H1 (cell line): ENCODE results near the gene TASP1. TPM values are rescaled to one million over a fixed set of nuclear protein-coding genes. Genes with fewer than 3 reads are reported as not detected.

ENCODE experiments used
- CTCF ChIA-PET: fragments of 300-600 bp; sonication (Branson Sonifier 250); formaldehyde crosslinking; loops from one replicate; lab custom pipeline; 2021; ENCODE audit not compliant: partially characterized antibody; lab: Charles Lee
- POLR2A ChIA-PET: fragments of 300-600 bp; sonication (Branson Sonifier 250); formaldehyde crosslinking; loops from one replicate; lab custom pipeline; 2021; ENCODE audit warnings: inconsistent platforms; ENCODE audit not compliant: partially characterized antibody; lab: Charles Lee
- DNase-seq, 2 experiments: peaks; one replicate each; pipeline versions ENCODE4 v3.0.0 to v3.0.0-alpha.2; 2010 to 2022; ENCODE audit warnings: low spot score in 2 of 2, low read depth in 1 of 2, mixed read lengths in 1 of 2
- FAIRE-seq: peaks from 2 replicates; lab custom pipeline; 2011; peaks lifted over from hg19 to GRCh38; lab: Jason Lieb, UNC
- H2AFZ ChIP-seq: 2 replicates; pipeline ENCODE4 v1.8.1; 2012; ENCODE audit warnings: low read length, inconsistent platforms
- H2AK5ac ChIP-seq: 2 replicates; pipeline ENCODE4 v1.6.1; 2013; ENCODE audit warnings: low read depth, low read length
- H2BK120ac ChIP-seq: replicated peaks from 2 replicates; pipeline ENCODE3; 2013; ENCODE audit warnings: low read depth, low read length, inconsistent platforms
- H2BK12ac ChIP-seq: 2 replicates; pipeline ENCODE4 v1.6.1; 2013; ENCODE audit warnings: low read depth, low read length
- H2BK15ac ChIP-seq: 2 replicates; pipeline ENCODE4 v1.6.1; 2013; ENCODE audit warnings: low read length
- H2BK20ac ChIP-seq: 2 replicates; pipeline ENCODE4 v1.6.1; 2013; ENCODE audit warnings: low read length
- H2BK5ac ChIP-seq: 2 replicates; pipeline ENCODE4 v1.6.1; 2013; ENCODE audit warnings: low read depth, low read length
- H3K14ac ChIP-seq: 2 replicates; pipeline ENCODE4 v1.6.1; 2013; ENCODE audit warnings: inconsistent platforms; ENCODE audit not compliant: insufficient read length
- H3K18ac ChIP-seq: 2 replicates; pipeline ENCODE4 v1.6.1; 2013; ENCODE audit warnings: low read length; ENCODE audit errors: extremely low read depth
- H3K23ac ChIP-seq: 2 replicates; pipeline ENCODE4 v1.6.1; 2013; ENCODE audit warnings: inconsistent platforms; ENCODE audit not compliant: insufficient read length
- H3K23me2 ChIP-seq: 2 replicates; pipeline ENCODE4 v1.6.1; 2013; ENCODE audit warnings: low read depth, low read length
- H3K27ac ChIP-seq: 2 replicates; pipeline ENCODE4 v1.6.1; 2011; ENCODE audit warnings: low read depth, low read length, inconsistent platforms
- H3K27me3 ChIP-seq, 4 experiments: replicated peaks in 1 of 4; 1 replicate in 1 of 4; 2 replicates in 3 of 4; pipeline versions ENCODE4 v1.6.1 to v1.8.1; 2011 to 2013; ENCODE audit warnings: low read length in 3 of 4, mild to moderate bottlenecking in 3 of 4, inconsistent platforms in 2 of 4, mixed read lengths in 2 of 4, moderate library complexity in 1 of 4; ENCODE audit not compliant: control insufficient read depth in 3 of 4, insufficient read depth in 3 of 4; ENCODE audit errors: extremely low read depth in 1 of 4
- H3K36me3 ChIP-seq, 4 experiments: 2 replicates each; pipeline versions ENCODE4 v1.6.1 to v1.8.1; 2011 to 2013; ENCODE audit warnings: mild to moderate bottlenecking in 4 of 4, low read length in 3 of 4, moderate library complexity in 2 of 4, control low read depth in 1 of 4, inconsistent platforms in 1 of 4; ENCODE audit not compliant: insufficient read depth in 4 of 4, control insufficient read depth in 2 of 4
- H3K4ac ChIP-seq: replicated peaks from 2 replicates; pipeline ENCODE3; 2013; ENCODE audit warnings: low read length, low read depth, mixed read lengths, inconsistent platforms; ENCODE audit not compliant: insufficient read length
- H3K4me1 ChIP-seq, 4 experiments: replicated peaks in 1 of 4; 1 replicate in 1 of 4; 2 replicates in 3 of 4; pipeline versions ENCODE4 v1.6.1 to v1.8.1; 2011 to 2013; ENCODE audit warnings: low read length in 3 of 4, inconsistent platforms in 2 of 4, mixed read lengths in 1 of 4; ENCODE audit not compliant: insufficient read depth in 4 of 4, control insufficient read depth in 3 of 4
- H3K4me2 ChIP-seq, 2 experiments: 2 replicates each; pipeline versions ENCODE4 v1.6.1 to v1.8.1; 2011 to 2013; ENCODE audit warnings: low read depth in 2 of 2, low read length in 2 of 2, control low read depth in 1 of 2, inconsistent platforms in 1 of 2, mild to moderate bottlenecking in 1 of 2; ENCODE audit not compliant: insufficient read depth in 1 of 2
- H3K4me3 ChIP-seq, 4 experiments: fragments of 200-600, 300-600 bp in 1 of 4; sonication (generic), shearing (Covaris generic), sonication (Bioruptor Twin) in 1 of 4; 2 replicates each; pipeline versions ENCODE4 v1.5.1 to v1.8.1; 2011 to 2016; ENCODE audit warnings: low read length in 4 of 4, low read depth in 3 of 4, control low read depth in 2 of 4, inconsistent platforms in 2 of 4, mild to moderate bottlenecking in 2 of 4, mixed read lengths in 1 of 4, moderate library complexity in 1 of 4; ENCODE audit not compliant: insufficient read depth in 2 of 4; ENCODE audit errors: extremely low read depth in 1 of 4
- H3K56ac ChIP-seq: replicated peaks from 2 replicates; pipeline ENCODE3; 2013; ENCODE audit warnings: low read depth, mild to moderate bottlenecking, mixed read lengths, low read length, inconsistent platforms; ENCODE audit not compliant: insufficient read length
- H3K79me1 ChIP-seq: 2 replicates; pipeline ENCODE4 v1.6.1; 2013; ENCODE audit warnings: low read depth, low read length, control low read depth
- H3K79me2 ChIP-seq, 2 experiments: 2 replicates each; pipeline versions ENCODE4 v1.6.1 to v1.8.1; 2012 to 2013; ENCODE audit warnings: low read length in 2 of 2, mild to moderate bottlenecking in 2 of 2, inconsistent platforms in 1 of 2; ENCODE audit not compliant: insufficient read depth in 2 of 2, control insufficient read depth in 1 of 2
- H3K9ac ChIP-seq, 4 experiments: replicated peaks in 1 of 4; 1 replicate in 1 of 4; 2 replicates in 3 of 4; pipeline versions ENCODE4 v1.6.1 to v1.8.1; 2011 to 2013; ENCODE audit warnings: low read depth in 3 of 4, low read length in 3 of 4, control low read depth in 2 of 4, mild to moderate bottlenecking in 2 of 4, moderate library complexity in 2 of 4, inconsistent platforms in 1 of 4; ENCODE audit errors: extremely low read depth in 1 of 4
- H3K9me3 ChIP-seq, 2 experiments: 2 replicates each; pipeline versions ENCODE4 v1.6.1 to v1.8.1; 2012 to 2013; ENCODE audit warnings: mild to moderate bottlenecking in 2 of 2, moderate library complexity in 2 of 2, control low read depth in 1 of 2, inconsistent platforms in 1 of 2, low read depth in 1 of 2, low read length in 1 of 2, mixed read lengths in 1 of 2; ENCODE audit not compliant: insufficient read depth in 2 of 2
- H4K20me1 ChIP-seq, 2 experiments: replicated peaks in 1 of 2; 2 replicates each; pipeline versions ENCODE3 to v1.8.1; 2011 to 2013; ENCODE audit warnings: inconsistent platforms in 2 of 2, low read length in 2 of 2, mild to moderate bottlenecking in 1 of 2; ENCODE audit not compliant: insufficient read depth in 2 of 2, control insufficient read depth in 1 of 2
- H4K5ac ChIP-seq: 2 replicates; pipeline ENCODE4 v1.6.1; 2013; ENCODE audit warnings: low read length, low read depth, mixed read lengths, inconsistent platforms; ENCODE audit not compliant: insufficient read length
- H4K8ac ChIP-seq: 2 replicates; pipeline ENCODE4 v1.8.0; 2013; ENCODE audit warnings: mild to moderate bottlenecking, moderate library complexity, low read length, inconsistent platforms; ENCODE audit not compliant: insufficient read depth; ENCODE audit errors: extremely low read depth
- H4K91ac ChIP-seq: replicated peaks from 2 replicates; pipeline ENCODE3; 2013; ENCODE audit warnings: low read length, mixed read lengths, inconsistent platforms; ENCODE audit not compliant: insufficient read length
- BACH1 ChIP-seq: IDR thresholded peaks from 2 replicates; pipeline ENCODE4 v1.6.1; 2012; ENCODE audit warnings: low read length, improper control_type of control experiment
- BRCA1 ChIP-seq: IDR thresholded peaks from 2 replicates; pipeline ENCODE4 v1.6.1; 2012; ENCODE audit warnings: low read depth, low read length, improper control_type of control experiment
- CBX5 ChIP-seq: fragments of 300-800, 300-1000 bp; sonication (generic); IDR thresholded peaks from 2 replicates; pipeline ENCODE4 v1.7.1; 2016; ENCODE audit warnings: antibody characterized with exemption, low read length, low read depth
- CTBP2 ChIP-seq: IDR thresholded peaks from 2 replicates; pipeline ENCODE4 v1.7.0; 2011; ENCODE audit warnings: borderline replicate concordance, mild to moderate bottlenecking, moderate library complexity, mixed read lengths, low read length; ENCODE audit not compliant: insufficient read depth, insufficient read length
- GTF2F1 ChIP-seq: IDR thresholded peaks from 2 replicates; pipeline ENCODE4 v1.6.1; 2012; ENCODE audit warnings: low read depth, low read length, improper control_type of control experiment, borderline replicate concordance
- HDAC2 ChIP-seq, 2 experiments: fragments of 300-600 bp in 1 of 2; sonication (generic) in 1 of 2; IDR thresholded peaks; 2 replicates each; pipeline ENCODE4 v1.6.1; 2011 to 2012; ENCODE audit warnings: low read depth in 2 of 2, low read length in 2 of 2, mild to moderate bottlenecking in 2 of 2, moderate library complexity in 2 of 2, borderline replicate concordance in 1 of 2, inconsistent platforms in 1 of 2
- JUN ChIP-seq: IDR thresholded peaks from 2 replicates; pipeline ENCODE4 v1.6.1; 2011; ENCODE audit warnings: low read depth, mild to moderate bottlenecking, improper control_type of control experiment, low read length
- KDM1A ChIP-seq: fragments of 200-600, 300-600 bp; sonication (generic); IDR thresholded peaks from 2 replicates; pipeline ENCODE4 v1.7.1; 2016; ENCODE audit warnings: mild to moderate bottlenecking, low read length, borderline replicate concordance
- KDM4A ChIP-seq: IDR thresholded peaks from one replicate; pipeline ENCODE4 v1.7.1; 2012; ENCODE audit warnings: low read depth, mild to moderate bottlenecking, moderate library complexity, low read length, inconsistent platforms; ENCODE audit not compliant: severe bottlenecking
- NRF1 ChIP-seq: IDR thresholded peaks from 2 replicates; pipeline ENCODE4 v1.6.1; 2011; ENCODE audit warnings: mild to moderate bottlenecking, low read depth, low read length, improper control_type of control experiment
- RFX5 ChIP-seq: IDR thresholded peaks from 2 replicates; pipeline ENCODE4 v1.6.1; 2011; ENCODE audit warnings: low read depth, low read length, improper control_type of control experiment, borderline replicate concordance
- TEAD4 ChIP-seq: IDR thresholded peaks from 2 replicates; pipeline ENCODE4 v1.6.1; 2012; ENCODE audit warnings: low read depth, low read length, inconsistent platforms, mixed read lengths
- USF2 ChIP-seq: IDR thresholded peaks from 2 replicates; pipeline ENCODE4 v1.6.1; 2011; ENCODE audit warnings: low read length, improper control_type of control experiment
- YY1 ChIP-seq: IDR thresholded peaks from 2 replicates; pipeline ENCODE4 v1.6.1; 2011; ENCODE audit warnings: low read depth, mild to moderate bottlenecking, low read length
- polyA plus RNA-seq, 7 experiments: library from polyadenylated mRNA; depleted of rRNA in 3 of 7; stranded (reverse) in 5 of 7; unstranded in 2 of 7; fragments of >200 nt in 5 of 7; fragments of 200-250 nt in 2 of 7; gene quantifications; 1 replicate in 5 of 7; 2 replicates in 1 of 7; 4 replicates in 1 of 7; pipeline versions ENCODE4 v1.2.1 to v1.2.3, GENCODE V29; 2011 to 2013; ENCODE audit warnings: missing spikeins in 2 of 7, mixed read lengths in 2 of 7
- total RNA-seq: library from RNA; stranded (reverse); fragmentation: NEBNext Ultra II Directional; extraction: Animal tissue kit (Norgen Biotek cat#: 25700); gene quantifications from 2 replicates; pipeline ENCODE4 v1.2.1, GENCODE V29; 2021

The TASP1 gene
- total and polyA plus RNA-seq, 2 of the 8 experiments (the other 6 are each of a cell fraction or from before 2014, with no cell fraction given): 4.5 to 10.9 TPM

DNA sequence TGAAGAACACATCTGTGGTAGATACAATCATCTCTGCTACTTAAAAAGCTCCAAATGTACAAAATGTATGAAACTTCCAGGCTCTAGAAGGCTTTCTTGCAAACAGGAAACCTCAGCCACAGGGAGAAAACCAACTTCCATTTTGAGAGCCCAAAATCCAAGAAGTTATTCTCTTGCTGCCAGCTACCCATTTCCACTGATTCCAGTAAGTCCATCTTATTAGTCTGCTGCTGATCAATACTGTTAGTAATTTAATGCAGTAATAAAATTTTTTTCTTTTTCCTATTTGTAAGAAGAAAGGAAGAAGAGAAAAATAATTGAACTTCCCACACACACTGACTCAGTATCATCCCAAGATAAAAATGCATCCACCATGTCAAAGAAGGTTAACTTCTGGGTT, 169.5 kb downstream of the TASP1 start:
- Histone ChIP-seq H2AFZ (no peak overlapping the region), H3K27me3 (no peaks in the 10 kb centered on the region)
- TF ChIP-seq BRCA1 (no peak), HDAC2 (IDR thresholded peaks at IDR 0.05; ENCODE audit: borderline replicate concordance in 1 of 2, low read depth in 2 of 2, low read length in 2 of 2) (no peak), GTF2F1 (no peak), YY1 (no peak), NRF1 (no peak), CTBP2 (no peak), RFX5 (no peak), JUN (no peak), KDM1A (no peak), KDM4A (no peak), CBX5 (no peak), TEAD4 (no peak), USF2 (no peak), BACH1 (no peak)

More for the DNA sequence above, 169.5 kb downstream of the TASP1 start:
- no peak overlapping the region for H2BK15ac ChIP-seq
- no peak overlapping the region for H3K23ac ChIP-seq
- no peak overlapping the region for H3K4me2 ChIP-seq
- no peaks in the 10 kb centered on the region for H3K79me1 ChIP-seq
- H3K56ac ChIP-seq: no peak overlapping the region
- no peaks in the 10 kb centered on the region for H3K4me1 ChIP-seq
- H3K9ac ChIP-seq: no peak overlapping the region
- no peak overlapping the region for H2BK12ac ChIP-seq
- H2BK120ac ChIP-seq: no peak overlapping the region
- H3K4ac ChIP-seq: no peak overlapping the region
- no peaks in the 10 kb centered on the region for H3K79me2 ChIP-seq
- no peak overlapping the region for H4K5ac ChIP-seq
- H3K14ac ChIP-seq: no peak overlapping the region
- POLR2A ChIA-PET: no interaction called here
- CTCF ChIA-PET: interaction anchor here (0.7 to 2.4 kb wide), 3 partner anchors 10 to 44 kb away, joined by 3 to 13 read pairs (median 7); no protein-coding TSS in a partner anchor
- H3K4me3 ChIP-seq: no peak overlapping the region
- H4K8ac ChIP-seq: no peak overlapping the region
- no peak for FAIRE-seq
- H3K23me2 ChIP-seq: no peaks in the 10 kb centered on the region; the same call in 1 of the 2 replicates
- no peak overlapping the region for H4K91ac ChIP-seq
- H4K20me1 ChIP-seq: no peaks in the 10 kb centered on the region
- no peaks in the 10 kb centered on the region for H3K36me3 ChIP-seq
- H3K27ac ChIP-seq: no peak overlapping the region
- DNase-seq: no peak
- H3K9me3 ChIP-seq: no peaks in the 10 kb centered on the region; a peak in 1 of 4 replicates
- no peak overlapping the region for H2AK5ac ChIP-seq
- H2BK5ac ChIP-seq: no peak overlapping the region
- H3K18ac ChIP-seq: no peak overlapping the region
- no peak overlapping the region for H2BK20ac ChIP-seq
